ENCODE measurements around the gene NPW.

The NPW gene

GRCh38 chr16:2025251-2025650, 5.7 kb downstream of the NPW start:
- no peak for TF ChIP-seq CTCF (IDR thresholded peaks at IDR 0.05)

- TF ChIP-seq CTCF (IDR thresholded peaks at IDR 0.05) = no peak
Measured at GRCh38 chr16:2025878-2026460, 6.4 kb downstream of the NPW start.

- no peak for TF ChIP-seq CTCF (IDR thresholded peaks at IDR 0.05)
Measured at GRCh38 chr16:2026461-2027023, 7.0 kb downstream of the NPW start, which contains the start of gene NHERF2. TSS of gene NHERF2 (plus strand) at chr16:2026902. CDS start at chr16:2027006, 104 bp downstream.

GRCh38 chr16:2027024-2028010, 7.7 kb downstream of the NPW start:
- no peak; the same call in 1 of the 2 replicates for TF ChIP-seq CTCF (IDR thresholded peaks at IDR 0.05)

- TF ChIP-seq CTCF (IDR thresholded peaks at IDR 0.05) = no peak
Measured at GRCh38 chr16:2028146-2028545, 8.6 kb downstream of the NPW start.

- no peak for TF ChIP-seq CTCF (IDR thresholded peaks at IDR 0.05)
Measured at GRCh38 chr16:2028620-2029220, 9.1 kb downstream of the NPW start.

- no peak for TF ChIP-seq CTCF (IDR thresholded peaks at IDR 0.05)
Measured at GRCh38 chr16:2029350-2029749, 9.8 kb downstream of the NPW start.
